Activated CD4-positive, alpha-beta T cell treated with anti-CD3 and anti-CD28 coated beads, Interleukin-2, amount 10 ng/mL, durations not matched to agents 24 days and 14 days (primary cell): ENCODE results near the gene PLK2. TPM values are rescaled to one million over a fixed set of nuclear protein-coding genes. Genes with fewer than 3 reads are reported as not detected.

ENCODE experiments used
- DNase-seq: peaks from one replicate; pipeline ENCODE4 v3.0.0; 2022
- H3K27ac Mint-ChIP-seq: one replicate; pipeline ENCODE4 v1.8.0; 2022; ENCODE audit warnings: mild to moderate bottlenecking, mixed read lengths
- H3K27me3 Mint-ChIP-seq: one replicate; pipeline ENCODE4 v1.8.0; 2022; ENCODE audit warnings: mixed read lengths
- H3K36me3 Mint-ChIP-seq: one replicate; pipeline ENCODE4 v1.8.0; 2022; ENCODE audit warnings: low read depth, mild to moderate bottlenecking, mixed read lengths
- H3K4me1 Mint-ChIP-seq: one replicate; pipeline ENCODE4 v1.8.0; 2021; ENCODE audit warnings: mixed read lengths
- H3K4me3 Mint-ChIP-seq: one replicate; pipeline ENCODE4 v1.8.0; 2022; ENCODE audit warnings: mild to moderate bottlenecking, moderate library complexity, mixed read lengths
- H3K9me3 Mint-ChIP-seq: one replicate; pipeline ENCODE4 v1.8.0; 2021; ENCODE audit warnings: mixed read lengths
- intact Hi-C: fragments of 100-400 bp; cut with micrococcal nuclease; formaldehyde crosslinking; loops from one replicate; pipeline ENCODE4 v1.15.1; 2023
- total RNA-seq: library from RNA; stranded (reverse); gene quantifications from 2 replicates; pipeline ENCODE4 v1.2.3, GENCODE V29; 2022

Gene PLK2
- total RNA-seq, 1 donor from 2014 or later = 30.1 TPM

- intact Hi-C loops = no loop called here
- H3K36me3 Mint-ChIP-seq = peaks cover 10% of the 10 kb centered on the region
- no peaks in the 10 kb centered on the region for H3K9me3 Mint-ChIP-seq
- no peaks in the 10 kb centered on the region for H3K4me1 Mint-ChIP-seq
- H3K27ac Mint-ChIP-seq = no peak overlapping the region
- no peak overlapping the region for H3K4me3 Mint-ChIP-seq
- peak; percentile 37 for DNase-seq
- peaks cover 8% of the 10 kb centered on the region for H3K27me3 Mint-ChIP-seq
Measured at GRCh38 chr5:58451732-58452565, 7.9 kb downstream of the PLK2 start.

GRCh38 chr5:58450811-58451629 lies 8.9 kb downstream of the PLK2 start:
- intact Hi-C loops = no loop called here
- Mint-ChIP-seq H3K27ac (no peak overlapping the region), H3K4me1 (no peaks in the 10 kb centered on the region), H3K4me3 (no peak overlapping the region), H3K9me3 (no peaks in the 10 kb centered on the region), H3K27me3 (peaks cover 7% of the 10 kb centered on the region), H3K36me3 (peaks cover 9% of the 10 kb centered on the region)
- DNase-seq = no peak

- H3K4me3 Mint-ChIP-seq = no peak overlapping the region
- peaks cover 7% of the 10 kb centered on the region for H3K27me3 Mint-ChIP-seq
- no peak overlapping the region for H3K27ac Mint-ChIP-seq
- intact Hi-C loops = no loop called here
- DNase-seq = no peak
- H3K9me3 Mint-ChIP-seq = no peaks in the 10 kb centered on the region
- H3K36me3 Mint-ChIP-seq = peaks cover 5% of the 10 kb centered on the region
- H3K4me1 Mint-ChIP-seq = no peaks in the 10 kb centered on the region
Measured at GRCh38 chr5:58450018-58450417, 9.9 kb downstream of the PLK2 start.

- H3K4me3 Mint-ChIP-seq = no peak overlapping the region
- no peaks in the 10 kb centered on the region for H3K36me3 Mint-ChIP-seq
- DNase-seq = no peak
- no peaks in the 10 kb centered on the region for H3K4me1 Mint-ChIP-seq
- H3K9me3 Mint-ChIP-seq = no peaks in the 10 kb centered on the region
- peaks cover 9% of the 10 kb centered on the region for H3K27me3 Mint-ChIP-seq
- no peak overlapping the region for H3K27ac Mint-ChIP-seq
- intact Hi-C loops = no loop called here
Measured at GRCh38 chr5:58447226-58447625, 12.7 kb downstream of the PLK2 start.

- no peaks in the 10 kb centered on the region for H3K36me3 Mint-ChIP-seq
- no peaks in the 10 kb centered on the region for H3K4me1 Mint-ChIP-seq
- DNase-seq = no peak
- H3K27me3 Mint-ChIP-seq = peaks cover 14% of the 10 kb centered on the region
- intact Hi-C loops = no loop called here
- H3K9me3 Mint-ChIP-seq = no peaks in the 10 kb centered on the region
- H3K27ac Mint-ChIP-seq = no peak overlapping the region
- H3K4me3 Mint-ChIP-seq = no peak overlapping the region
Measured at GRCh38 chr5:58446024-58446423, 13.9 kb downstream of the PLK2 start.

- intact Hi-C loops = no loop called here
- no peak for DNase-seq
- Mint-ChIP-seq H3K4me3 (no peak overlapping the region), H3K27me3 (peaks cover 9% of the 10 kb centered on the region), H3K4me1 (no peaks in the 10 kb centered on the region), H3K36me3 (no peaks in the 10 kb centered on the region), H3K27ac (no peak overlapping the region), H3K9me3 (no peaks in the 10 kb centered on the region)
Measured at GRCh38 chr5:58444805-58445204, 15.1 kb downstream of the PLK2 start.

GRCh38 chr5:58440901-58441460 lies 18.9 kb downstream of the PLK2 start:
- no peaks in the 10 kb centered on the region for H3K9me3 Mint-ChIP-seq
- H3K27me3 Mint-ChIP-seq = peaks cover 7% of the 10 kb centered on the region
- DNase-seq = no peak
- intact Hi-C loops = no loop called here
- no peak overlapping the region for H3K4me3 Mint-ChIP-seq
- no peaks in the 10 kb centered on the region for H3K4me1 Mint-ChIP-seq
- no peaks in the 10 kb centered on the region for H3K36me3 Mint-ChIP-seq
- no peak overlapping the region for H3K27ac Mint-ChIP-seq

GRCh38 chr5:58439094-58439644 lies 20.7 kb downstream of the PLK2 start:
- H3K36me3 Mint-ChIP-seq = no peaks in the 10 kb centered on the region
- no peak overlapping the region for H3K27ac Mint-ChIP-seq
- DNase-seq = no peak
- H3K4me3 Mint-ChIP-seq = no peak overlapping the region
- H3K4me1 Mint-ChIP-seq = no peaks in the 10 kb centered on the region
- intact Hi-C loops = no loop called here
- H3K27me3 Mint-ChIP-seq = peaks cover 10% of the 10 kb centered on the region
- H3K9me3 Mint-ChIP-seq = no peaks in the 10 kb centered on the region

GRCh38 chr5:58437661-58438060 lies 22.2 kb downstream of the PLK2 start:
- no peak overlapping the region for H3K27ac Mint-ChIP-seq
- H3K36me3 Mint-ChIP-seq = no peaks in the 10 kb centered on the region
- peaks cover 7% of the 10 kb centered on the region for H3K27me3 Mint-ChIP-seq
- DNase-seq = no peak
- H3K4me3 Mint-ChIP-seq = no peak overlapping the region
- intact Hi-C loops = no loop called here
- no peaks in the 10 kb centered on the region for H3K9me3 Mint-ChIP-seq
- no peaks in the 10 kb centered on the region for H3K4me1 Mint-ChIP-seq

GRCh38 chr5:58431832-58432231 lies 28.1 kb downstream of the PLK2 start:
- H3K27ac Mint-ChIP-seq = no peak overlapping the region
- H3K4me1 Mint-ChIP-seq = no peaks in the 10 kb centered on the region
- peaks cover 5% of the 10 kb centered on the region for H3K27me3 Mint-ChIP-seq
- no peaks in the 10 kb centered on the region for H3K36me3 Mint-ChIP-seq
- no peak overlapping the region for H3K4me3 Mint-ChIP-seq
- DNase-seq = no peak
- intact Hi-C loops = no loop called here
- no peaks in the 10 kb centered on the region for H3K9me3 Mint-ChIP-seq

GRCh38 chr5:58412932-58413331 lies 47.0 kb downstream of the PLK2 start:
- no peaks in the 10 kb centered on the region for H3K4me1 Mint-ChIP-seq
- intact Hi-C loops = no loop called here
- H3K36me3 Mint-ChIP-seq = no peaks in the 10 kb centered on the region
- no peak overlapping the region for H3K4me3 Mint-ChIP-seq
- no peaks in the 10 kb centered on the region for H3K9me3 Mint-ChIP-seq
- no peak overlapping the region for H3K27ac Mint-ChIP-seq
- DNase-seq = no peak
- peaks cover 7% of the 10 kb centered on the region for H3K27me3 Mint-ChIP-seq

- Mint-ChIP-seq H3K27ac (no peak overlapping the region), H3K4me1 (no peaks in the 10 kb centered on the region), H3K4me3 (no peak overlapping the region), H3K27me3 (peaks cover 7% of the 10 kb centered on the region), H3K36me3 (no peaks in the 10 kb centered on the region), H3K9me3 (no peaks in the 10 kb centered on the region)
- intact Hi-C loops = no loop called here
- DNase-seq = no peak
Measured at GRCh38 chr5:58412081-58412480, 47.8 kb downstream of the PLK2 start.

- Mint-ChIP-seq H3K27ac (no peak overlapping the region), H3K9me3 (no peaks in the 10 kb centered on the region), H3K36me3 (no peaks in the 10 kb centered on the region), H3K27me3 (peaks cover 5% of the 10 kb centered on the region), H3K4me3 (no peak overlapping the region), H3K4me1 (no peaks in the 10 kb centered on the region)
- no peak for DNase-seq
- intact Hi-C loops = no loop called here
Measured at GRCh38 chr5:58411372-58411771, 48.5 kb downstream of the PLK2 start.

- H3K4me1 Mint-ChIP-seq = no peaks in the 10 kb centered on the region
- no peaks in the 10 kb centered on the region for H3K9me3 Mint-ChIP-seq
Measured at GRCh38 chr5:58410441-58410840, 49.4 kb downstream of the PLK2 start.

More at GRCh38 chr5:58410441-58410840, 49.4 kb downstream of the PLK2 start:
- H3K36me3 Mint-ChIP-seq = no peaks in the 10 kb centered on the region
- intact Hi-C loops = no loop called here
- no peak overlapping the region for H3K27ac Mint-ChIP-seq
- H3K27me3 Mint-ChIP-seq = peaks cover 4% of the 10 kb centered on the region
- no peak overlapping the region for H3K4me3 Mint-ChIP-seq
- DNase-seq = peak; percentile 3
